IPS-18c (cell line): ENCODE results near the gene FECH.
"Not testable (repeated sequence)": the region's sequence is repeated elsewhere in the genome, so short reads cannot be mapped to it uniquely, and the experiment has no call there.

ENCODE experiments used
- H3K4me3 ChIP-seq: 2 replicates; pipeline ENCODE4 v1.7.0; 2013; ENCODE audit warnings: low read depth, mild to moderate bottlenecking, low read length, moderate library complexity; ENCODE audit not compliant: insufficient read depth
- H3K9me3 ChIP-seq: one replicate; pipeline ENCODE4 v1.6.1; 2013; ENCODE audit warnings: mild to moderate bottlenecking, low read length, moderate library complexity; ENCODE audit not compliant: control insufficient read depth, insufficient read depth

FECH gene

GRCh38 chr18:57543560-57543959, 42.9 kb downstream of the FECH start:
- no peak overlapping the region for H3K4me3 ChIP-seq

GRCh38 chr18:57542812-57543427, 43.6 kb downstream of the FECH start:
- H3K4me3 ChIP-seq: no peak overlapping the region
- H3K9me3 ChIP-seq: no peaks in the 10 kb centered on the region

More at GRCh38 chr18:57543560-57543959, 42.9 kb downstream of the FECH start:
- H3K9me3 ChIP-seq: no peaks in the 10 kb centered on the region

DNA sequence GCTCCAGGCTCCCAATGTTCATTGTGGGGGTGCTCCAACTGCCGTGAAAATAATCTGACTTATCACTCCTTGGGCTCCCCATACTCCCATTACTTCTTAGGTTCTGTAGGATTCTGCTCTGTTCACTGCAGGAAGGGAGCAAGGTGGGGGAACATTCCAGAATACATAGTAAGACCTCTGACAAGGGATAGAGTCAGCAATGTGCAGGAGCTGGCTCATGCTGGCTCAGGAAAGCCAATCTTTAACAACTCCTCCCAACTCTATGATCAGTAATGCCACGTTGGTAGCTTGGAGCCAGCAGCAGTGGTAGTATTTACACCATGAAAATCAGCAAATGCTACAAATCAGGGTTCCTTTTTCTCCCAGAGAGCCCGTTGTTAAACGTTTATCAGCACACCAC, 44.4 kb downstream of the FECH start:
- H3K9me3 ChIP-seq: no peaks in the 10 kb centered on the region
- no peak overlapping the region for H3K4me3 ChIP-seq

DNA sequence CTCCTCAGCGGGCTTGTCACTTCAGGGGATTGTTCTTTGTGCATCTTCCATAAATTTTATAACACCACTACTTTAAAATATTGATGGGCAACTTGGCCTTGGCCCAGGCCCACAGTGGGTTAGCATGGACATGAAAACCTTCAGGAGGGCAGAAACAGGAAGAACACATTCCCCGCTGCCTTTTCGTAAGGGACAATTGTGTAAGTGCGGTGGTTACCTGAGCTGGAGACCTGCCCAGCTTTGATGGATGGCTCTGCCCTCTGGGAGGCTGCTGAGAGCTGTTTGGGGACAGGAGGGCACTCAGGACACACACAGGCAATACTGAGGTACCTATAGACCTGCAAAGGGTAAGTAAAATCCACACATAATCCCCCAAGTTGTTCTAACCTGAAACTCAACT, 46.8 kb downstream of the FECH start:
- Histone ChIP-seq H3K4me3 (no peak overlapping the region), H3K9me3 (no peaks in the 10 kb centered on the region)

- H3K9me3 ChIP-seq: no peaks in the 10 kb centered on the region
- H3K4me3 ChIP-seq: no peak overlapping the region
Measured at GRCh38 chr18:57538614-57539013, 47.9 kb downstream of the FECH start.

DNA sequence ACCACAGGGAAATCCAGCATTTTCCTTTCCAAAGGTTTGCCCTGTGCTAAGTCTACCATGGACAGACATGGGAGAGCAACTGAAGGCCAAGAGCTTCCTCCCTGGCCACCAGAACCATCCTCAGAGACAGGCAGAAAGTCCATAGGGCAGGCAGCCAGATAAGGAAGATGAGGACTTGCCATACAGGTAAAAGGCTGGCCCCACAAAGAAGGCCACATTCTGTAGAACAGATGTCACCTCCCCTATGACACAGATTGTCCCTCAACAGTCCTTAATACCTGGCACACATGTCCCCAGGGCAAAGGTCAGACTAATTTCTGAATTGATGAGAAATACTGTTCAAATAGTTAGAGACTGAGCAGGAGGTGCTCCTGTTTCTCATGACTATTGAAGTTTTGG, 52.0 kb downstream of the FECH start:
- no peaks in the 10 kb centered on the region for H3K9me3 ChIP-seq
- no peak overlapping the region for H3K4me3 ChIP-seq

DNA sequence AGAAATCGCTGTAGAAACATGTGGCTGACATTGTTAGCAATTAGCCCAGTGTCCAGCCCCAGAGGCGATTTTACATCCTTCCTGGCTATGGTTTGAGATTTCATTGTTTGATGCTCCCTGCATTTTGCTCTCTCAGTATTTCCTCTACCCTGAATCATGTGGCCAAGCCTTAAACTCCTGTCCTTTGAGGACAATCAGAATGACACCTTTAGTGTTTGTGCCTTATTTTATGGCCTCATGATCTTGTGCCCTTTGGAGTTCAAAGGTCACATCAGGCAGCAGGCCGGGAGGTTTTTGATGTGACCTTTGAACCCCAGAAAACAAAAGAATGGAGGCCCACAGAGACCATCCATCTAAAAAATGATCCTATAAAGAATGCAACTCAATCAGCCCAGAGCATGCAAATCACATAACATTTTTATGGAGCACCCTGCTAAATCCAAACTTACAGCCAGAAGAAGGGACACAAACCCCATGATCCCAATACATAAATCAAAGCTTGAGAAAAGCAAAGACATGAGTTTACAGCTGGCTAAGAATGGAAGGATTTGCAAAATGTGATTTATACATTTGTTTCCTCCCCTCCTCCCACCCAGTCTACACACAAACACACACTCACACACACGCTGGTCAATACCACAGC, 52.5 kb downstream of the FECH start:
- Histone ChIP-seq H3K9me3 (no peaks in the 10 kb centered on the region), H3K4me3 (no peak overlapping the region)

DNA sequence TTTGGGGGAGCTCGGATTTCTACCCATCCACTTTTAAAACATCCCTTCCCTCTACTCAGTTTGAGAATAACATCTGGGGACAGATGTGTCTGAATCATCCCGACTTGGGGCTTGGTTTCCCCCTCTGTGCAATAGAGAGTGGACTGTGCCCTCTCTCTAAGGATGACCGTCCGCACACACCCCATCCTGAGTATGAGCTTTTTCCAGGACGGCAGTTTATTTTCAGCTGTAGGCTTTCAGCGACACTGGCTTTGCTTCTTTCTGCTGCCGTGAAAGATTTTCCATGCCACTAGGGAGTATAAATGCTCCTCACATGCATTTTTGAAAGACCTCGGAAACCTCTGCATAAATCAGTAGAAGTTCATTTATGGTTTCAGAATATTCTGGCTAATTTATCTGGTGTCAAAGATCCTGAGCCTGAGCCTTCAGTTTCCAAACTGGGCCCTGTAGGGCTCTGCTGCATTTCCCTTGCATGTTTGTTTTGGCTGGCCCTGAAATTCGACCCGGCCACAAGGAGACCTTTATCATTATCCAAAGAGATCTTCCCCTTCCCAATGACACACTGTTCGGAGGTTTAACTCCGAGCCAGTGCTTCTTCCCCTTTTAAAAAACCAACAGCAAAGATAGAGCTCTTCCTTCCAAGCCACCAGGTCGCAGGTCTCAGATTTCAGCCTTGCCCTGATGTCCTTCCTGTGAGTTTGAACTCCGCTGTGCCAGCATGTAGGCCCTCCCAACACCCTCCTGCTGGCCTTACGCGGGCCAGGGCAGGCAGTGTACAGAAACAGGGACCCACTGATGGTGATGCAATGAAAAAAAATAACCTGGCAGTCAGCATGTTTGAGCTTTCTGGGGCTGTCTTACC, 53.3 kb downstream of the FECH start:
- Histone ChIP-seq H3K4me3 (no peak overlapping the region), H3K9me3 (no peaks in the 10 kb centered on the region)

- Histone ChIP-seq H3K9me3 (no peaks in the 10 kb centered on the region), H3K4me3 (no peak overlapping the region)
Measured at GRCh38 chr18:57529151-57529550, 57.4 kb downstream of the FECH start.

GRCh38 chr18:57527556-57528229, 58.8 kb downstream of the FECH start:
- H3K4me3 ChIP-seq: no peak overlapping the region

DNA sequence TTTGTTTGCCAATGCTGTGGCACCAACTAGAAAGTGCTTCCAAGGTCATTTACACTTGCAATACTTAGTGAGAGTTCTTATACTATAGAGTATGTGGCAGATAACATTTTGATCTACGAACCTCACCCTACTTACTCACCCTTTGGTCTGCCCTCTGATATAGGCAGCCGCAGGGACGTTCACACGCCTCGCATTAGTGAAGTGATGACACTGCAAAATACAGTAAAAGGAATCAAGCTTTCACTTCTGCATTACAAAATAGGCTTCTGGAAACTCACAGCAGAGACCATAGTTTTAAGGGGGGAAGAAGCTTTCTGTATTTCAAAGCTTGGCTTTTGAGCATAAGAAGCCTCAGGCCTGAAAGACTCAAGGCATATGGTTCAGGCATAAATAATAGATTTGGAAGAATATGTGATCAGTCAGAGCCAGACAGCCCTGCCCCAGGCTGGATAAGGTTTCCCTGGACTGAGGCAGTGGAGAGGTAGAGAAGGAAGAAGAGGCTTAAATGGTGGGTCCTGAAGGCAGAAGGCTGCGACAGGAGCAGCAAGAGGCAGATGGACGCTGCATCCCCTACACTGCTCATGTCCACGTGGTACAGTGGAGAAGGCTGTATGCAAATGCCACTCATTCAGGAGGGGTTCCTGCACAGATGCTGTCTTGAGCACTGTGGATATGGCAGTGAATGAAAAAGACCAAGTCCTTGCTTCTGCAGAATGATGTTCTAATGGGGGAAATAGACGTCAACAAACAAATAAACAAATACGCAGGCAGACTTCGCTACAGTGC, 63.1 kb downstream of the FECH start:
- Histone ChIP-seq H3K4me3 (no peak overlapping the region), H3K9me3 (no peaks in the 10 kb centered on the region)

More at GRCh38 chr18:57527556-57528229, 58.8 kb downstream of the FECH start:
- no peaks in the 10 kb centered on the region for H3K9me3 ChIP-seq

- H3K4me3 ChIP-seq, H3K9me3 ChIP-seq: not testable (repeated sequence)
Measured at GRCh38 chr18:57522348-57522747, 64.2 kb downstream of the FECH start.

- no peak overlapping the region for H3K4me3 ChIP-seq
- H3K9me3 ChIP-seq: no peaks in the 10 kb centered on the region
Measured at GRCh38 chr18:57519668-57520424, 66.7 kb downstream of the FECH start.

- Histone ChIP-seq H3K9me3 (no peaks in the 10 kb centered on the region), H3K4me3 (no peak overlapping the region)
Measured at GRCh38 chr18:57518533-57518932, 68.0 kb downstream of the FECH start.

DNA sequence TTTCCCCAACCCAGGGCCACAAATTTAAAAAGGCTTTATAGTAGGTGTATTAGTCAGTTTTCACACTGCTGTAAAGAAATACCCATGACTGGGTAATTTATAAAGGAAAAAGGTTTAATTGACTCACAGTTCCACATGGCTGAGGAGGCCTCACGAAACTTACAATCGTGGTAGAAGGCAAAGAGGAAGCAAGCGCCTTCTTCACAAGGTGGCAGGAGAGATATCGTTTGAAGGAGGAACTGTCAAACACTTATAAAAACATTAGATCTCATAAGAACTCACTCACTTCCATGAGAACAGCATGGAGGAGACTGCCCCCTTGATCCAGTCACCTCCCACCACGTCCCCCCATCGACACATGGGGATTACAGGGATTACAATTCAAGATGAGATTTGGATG, 70.4 kb downstream of the FECH start:
- H3K9me3 ChIP-seq: no peaks in the 10 kb centered on the region
- H3K4me3 ChIP-seq: no peak overlapping the region

DNA sequence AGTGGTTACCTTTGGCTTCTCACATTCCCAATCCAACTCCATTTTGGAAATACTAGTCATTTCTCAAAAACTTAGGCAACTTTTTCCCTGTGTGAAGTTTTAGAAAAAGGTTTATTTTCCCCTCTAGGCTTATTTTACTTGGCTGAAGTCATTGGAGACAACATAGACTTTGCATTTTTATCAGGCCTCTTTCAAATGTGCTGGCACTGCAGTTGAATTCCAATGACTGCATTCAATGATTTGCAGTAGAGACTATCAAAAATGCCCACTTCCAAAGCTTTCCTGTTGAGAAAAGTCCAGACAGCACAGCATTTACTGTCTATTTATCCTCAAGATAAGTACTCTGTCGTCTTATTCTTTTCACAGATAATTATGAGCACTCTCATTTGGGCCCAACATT, 81.3 kb downstream of the FECH start:
- Histone ChIP-seq H3K9me3 (no peaks in the 10 kb centered on the region), H3K4me3 (no peak overlapping the region)
